ENCODE measurements around the gene TCP1. TPM values are rescaled to one million over a fixed set of nuclear protein-coding genes. Genes with fewer than 3 reads are reported as not detected.
"Not testable (repeated sequence)": the region's sequence is repeated elsewhere in the genome, so short reads cannot be mapped to it uniquely, and the experiment has no call there.

TCP1 gene
- total RNA-seq, 1 experiment from 2014 or later = 340 TPM

- POLR2A ChIA-PET; H3K4me3 ChIP-seq (ENCODE audit: low read depth in 2 of 2, low read length in 2 of 2); H3K27ac ChIP-seq (ENCODE audit: low read length); H3K9me3 ChIP-seq (ENCODE audit: control insufficient read depth, insufficient read depth, low read depth, low read length); intact Hi-C loops (cut with micrococcal nuclease; ENCODE audit: unreplicated experiment); BruUV-seq (replicated peaks); in situ Hi-C loops (cut with HindIII; ENCODE audit: low pct_unique_long_range_greater_than_20kb, low sequenced_read_pairs); DNase-seq (ENCODE audit: low read depth, low spot score); H3K4me1 ChIP-seq (ENCODE audit: control insufficient read depth, insufficient read depth, low read length); H3K36me3 ChIP-seq (ENCODE audit: control insufficient read depth, insufficient read depth, low read length); ATAC-seq; H3K27me3 ChIP-seq (ENCODE audit: control insufficient read depth, insufficient read depth, low read length): not testable (repeated sequence)
- CTCF ChIA-PET = interaction anchor here (0.8 kb wide), 1 partner anchor 35 kb away, joined by 3 read pairs; the partner anchor contains the start of gene TCP1
Observed at GRCh38 chr6:159824690-159825089, 35.3 kb upstream of the TCP1 start.

- DNase-seq (ENCODE audit: low read depth, low spot score) (no peak), ATAC-seq (no peak)
- in situ Hi-C loops (cut with HindIII; ENCODE audit: low pct_unique_long_range_greater_than_20kb, low sequenced_read_pairs) = no loop called here
- ChIA-PET CTCF (no interaction called here), POLR2A (no interaction called here)
- H3K4me3 ChIP-seq (ENCODE audit: low read depth in 2 of 2, low read length in 2 of 2) = no peak overlapping the region
- H3K27ac ChIP-seq (ENCODE audit: low read length) = no peak overlapping the region
- no peaks in the 10 kb centered on the region for H3K9me3 ChIP-seq (ENCODE audit: control insufficient read depth, insufficient read depth, low read depth, low read length)
- TF ChIP-seq CTCF (IDR thresholded peaks at IDR 0.05) (no peak), SIN3A (IDR thresholded peaks at IDR 0.05; ENCODE audit: borderline replicate concordance, insufficient read depth, low read depth, low read length) (no peak), REST (IDR thresholded peaks at IDR 0.05; ENCODE audit: insufficient read depth in 1 of 2, low read depth in 2 of 2, low read length in 1 of 2) (no peak)
- no peaks in the 10 kb centered on the region for H3K4me1 ChIP-seq (ENCODE audit: control insufficient read depth, insufficient read depth, low read length)
- intact Hi-C loops (cut with micrococcal nuclease; ENCODE audit: unreplicated experiment) = no loop called here
- no peaks in the 10 kb centered on the region for H3K36me3 ChIP-seq (ENCODE audit: control insufficient read depth, insufficient read depth, low read length)
- no TSS peak for BruUV-seq (replicated peaks)
- no peaks in the 10 kb centered on the region for H3K27me3 ChIP-seq (ENCODE audit: control insufficient read depth, insufficient read depth, low read length)
Observed at GRCh38 chr6:159823953-159824352, 34.6 kb upstream of the TCP1 start.

- Histone ChIP-seq H3K27me3 (ENCODE audit: control insufficient read depth, insufficient read depth, low read length) (no peaks in the 10 kb centered on the region), H3K27ac (ENCODE audit: low read length) (no peak overlapping the region), H3K9me3 (ENCODE audit: control insufficient read depth, insufficient read depth, low read depth, low read length) (no peaks in the 10 kb centered on the region), H3K36me3 (ENCODE audit: control insufficient read depth, insufficient read depth, low read length) (no peaks in the 10 kb centered on the region), H3K4me3 (ENCODE audit: low read depth in 2 of 2, low read length in 2 of 2) (no peak overlapping the region), H3K4me1 (ENCODE audit: control insufficient read depth, insufficient read depth, low read length) (no peaks in the 10 kb centered on the region)
- in situ Hi-C loops (cut with HindIII; ENCODE audit: low pct_unique_long_range_greater_than_20kb, low sequenced_read_pairs) = no loop called here
- intact Hi-C loops (cut with micrococcal nuclease; ENCODE audit: unreplicated experiment) = no loop called here
- ATAC-seq (0 out of 2 replicates have a peak, but pooled peaks have one; percentile 14), DNase-seq (ENCODE audit: low read depth, low spot score) (no peak)
- BruUV-seq (replicated peaks) = no TSS peak
- ChIA-PET POLR2A (no interaction called here), CTCF (no interaction called here)
- TF ChIP-seq POLR2AphosphoS5 (IDR thresholded peaks at IDR 0.05; ENCODE audit: low read depth, low read length) (no peak), TCF7L2 (IDR thresholded peaks at IDR 0.05; ENCODE audit: low read depth, low read length) (no peak), CTCF (IDR thresholded peaks at IDR 0.05) (no peak), SIN3A (IDR thresholded peaks at IDR 0.05; ENCODE audit: borderline replicate concordance, insufficient read depth, low read depth, low read length) (no peak), REST (IDR thresholded peaks at IDR 0.05; ENCODE audit: insufficient read depth in 1 of 2, low read depth in 2 of 2, low read length in 1 of 2) (no peak)
Observed at GRCh38 chr6:159821726-159822125, 32.3 kb upstream of the TCP1 start.
